Testis (tissue), 3 donors: Measurements from ENCODE around the gene MPDU1. TPM values are rescaled to one million over a fixed set of nuclear protein-coding genes. Genes with fewer than 3 reads are reported as not detected.

Experiments
- DNase-seq: peaks from one replicate; pipeline ENCODE4 v3.0.0-alpha.2; 2019
- H3K27ac ChIP-seq, 2 donors: fragments of 200-600 bp; sonication (generic); one replicate each; pipeline ENCODE4 v1.5.1; 2019
- H3K27me3 ChIP-seq: fragments of 200-600 bp; sonication (generic); one replicate; pipeline ENCODE4 v1.5.1; 2019
- H3K36me3 ChIP-seq: fragments of 200-600 bp; sonication (generic); one replicate; pipeline ENCODE4 v1.5.1; 2017; ENCODE audit warnings: low read depth; ENCODE audit errors: missing control alignments
- H3K4me1 ChIP-seq: fragments of 200-600 bp; sonication (generic); one replicate; pipeline ENCODE4 v1.5.1; 2019
- H3K4me3 ChIP-seq, 2 donors: fragments of 200-600 bp; sonication (generic); one replicate each; pipeline ENCODE4 v1.5.1; 2017 to 2019
- H3K9me3 ChIP-seq: fragments of 200-600 bp; sonication (generic); one replicate; pipeline ENCODE4 v1.5.1; 2017
- POLR2A ChIP-seq: fragments of 450-650 bp; IDR thresholded peaks from one replicate; pipeline ENCODE4 v1.6.1; 2017; ENCODE audit warnings: antibody characterized with exemption, mild to moderate bottlenecking, moderate library complexity
- WGBS, 2 donors: methylation state at CpG; one replicate each; pipeline ENCODE4 v1.1.5; 2018; 5-methylcytosine and 5-hydroxymethylcytosine counted together
- intact Hi-C: fragments of 100-400 bp; cut with DNase I; formaldehyde crosslinking; loops from one replicate; pipeline ENCODE4 v1.15.1; 2023; ENCODE audit warnings: low total_unique reads
- polyA plus RNA-seq: library from polyadenylated mRNA; stranded (reverse); fragments of 350-450 nt; fragmentation: Illumina TruSeq; extraction: RNeasy Lipid Tissue Mini Kit (QIAGEN cat#74804); gene quantifications from one replicate; pipeline ENCODE4 v1.2.3, GENCODE V29; 2014; ENCODE audit warnings: low read depth, low replicate concordance; ENCODE audit not compliant: insufficient read depth
- total RNA-seq, 2 donors: library from RNA; depleted of rRNA; stranded (reverse); fragments of >200 nt; gene quantifications; one replicate each; pipeline ENCODE4 v1.2.3, GENCODE V29; 2016
- TF ChIP-seq, protein P1 (sequence below), 3 experiments: fragments of 450-650 bp in 2 of 3; fragments of 200-600 bp in 1 of 3; sonication (generic) in 1 of 3; IDR thresholded peaks; one replicate each; pipeline ENCODE4 v1.5.1; 2016 to 2019; ENCODE audit warnings: antibody characterized with exemption in 3 of 3, mild to moderate bottlenecking in 2 of 3, moderate library complexity in 1 of 3

MPDU1 gene
- total and polyA plus RNA-seq, 3 donors from 2014 or later: 55.7 to 88.7 (median 60.9) TPM

DNA sequence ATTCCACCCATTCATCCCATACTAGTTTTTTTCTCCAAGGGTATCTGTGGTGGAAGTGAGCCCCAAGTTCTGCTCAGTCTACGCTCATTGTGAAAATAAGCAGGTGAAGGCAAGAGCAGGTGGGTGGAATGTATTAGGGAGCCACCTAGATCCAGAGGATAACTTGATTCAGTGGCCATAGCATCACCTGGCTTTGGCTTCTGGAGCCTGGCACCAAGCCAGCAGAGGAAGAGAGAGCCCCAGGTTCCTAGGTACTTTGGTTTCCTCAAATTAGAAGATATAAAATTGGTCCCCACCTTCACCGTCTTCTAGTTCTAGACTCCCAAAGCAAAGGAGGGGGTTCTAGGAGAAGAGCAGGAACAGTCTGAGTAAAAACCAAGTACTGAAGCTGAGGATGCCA is 27.0 kb downstream of the MPDU1 start:
- intact Hi-C loops: no loop called here
- Histone ChIP-seq H3K27ac (no peak overlapping the region), H3K9me3 (no peaks in the 10 kb centered on the region), H3K36me3 (no peaks in the 10 kb centered on the region), H3K4me3 (no peak overlapping the region), H3K4me1 (peaks cover 23% of the 10 kb centered on the region), H3K27me3 (no peaks in the 10 kb centered on the region)
- 94 to 97% methylated on average over 2 of the region's 2 CpGs for WGBS, 2 donors
- DNase-seq: no peak
- no peak for TF ChIP-seq POLR2A
- TF ChIP-seq, protein P1, sequence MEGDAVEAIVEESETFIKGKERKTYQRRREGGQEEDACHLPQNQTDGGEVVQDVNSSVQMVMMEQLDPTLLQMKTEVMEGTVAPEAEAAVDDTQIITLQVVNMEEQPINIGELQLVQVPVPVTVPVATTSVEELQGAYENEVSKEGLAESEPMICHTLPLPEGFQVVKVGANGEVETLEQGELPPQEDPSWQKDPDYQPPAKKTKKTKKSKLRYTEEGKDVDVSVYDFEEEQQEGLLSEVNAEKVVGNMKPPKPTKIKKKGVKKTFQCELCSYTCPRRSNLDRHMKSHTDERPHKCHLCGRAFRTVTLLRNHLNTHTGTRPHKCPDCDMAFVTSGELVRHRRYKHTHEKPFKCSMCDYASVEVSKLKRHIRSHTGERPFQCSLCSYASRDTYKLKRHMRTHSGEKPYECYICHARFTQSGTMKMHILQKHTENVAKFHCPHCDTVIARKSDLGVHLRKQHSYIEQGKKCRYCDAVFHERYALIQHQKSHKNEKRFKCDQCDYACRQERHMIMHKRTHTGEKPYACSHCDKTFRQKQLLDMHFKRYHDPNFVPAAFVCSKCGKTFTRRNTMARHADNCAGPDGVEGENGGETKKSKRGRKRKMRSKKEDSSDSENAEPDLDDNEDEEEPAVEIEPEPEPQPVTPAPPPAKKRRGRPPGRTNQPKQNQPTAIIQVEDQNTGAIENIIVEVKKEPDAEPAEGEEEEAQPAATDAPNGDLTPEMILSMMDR (IDR thresholded peaks at IDR 0.05): no peak

- TF ChIP-seq, protein P1 (IDR thresholded peaks at IDR 0.05): no peak
- no peak for TF ChIP-seq POLR2A
- H3K4me3 ChIP-seq: no peak overlapping the region
- no peaks in the 10 kb centered on the region for H3K27me3 ChIP-seq
- WGBS, 2 donors: 33 to 52% methylated on average over 3 of the region's 3 CpGs
- DNase-seq: no peak
- H3K27ac ChIP-seq: no peak overlapping the region
- H3K36me3 ChIP-seq: no peaks in the 10 kb centered on the region
- peaks cover 23% of the 10 kb centered on the region for H3K4me1 ChIP-seq
- no peaks in the 10 kb centered on the region for H3K9me3 ChIP-seq
- intact Hi-C loops: no loop called here
Observed at GRCh38 chr17:7611635-7612293, 28.1 kb downstream of the MPDU1 start.

DNA sequence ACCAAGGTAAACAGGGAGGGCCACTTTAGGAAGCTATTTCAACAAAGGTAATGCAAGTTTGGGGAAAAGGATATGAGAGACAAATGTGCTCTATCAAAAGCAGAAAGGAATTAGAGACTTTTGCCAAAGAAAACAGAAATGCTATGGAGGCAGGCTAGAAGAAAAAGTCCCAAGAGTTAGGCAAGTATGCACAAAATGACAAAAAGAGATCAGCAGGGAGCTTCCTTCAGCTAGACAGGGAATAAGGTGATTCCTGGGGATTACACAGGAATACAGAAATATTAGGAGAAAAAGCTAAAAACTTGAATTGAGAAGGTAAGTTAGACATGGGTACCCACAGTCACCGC is 28.6 kb downstream of the MPDU1 start:
- Histone ChIP-seq H3K27me3 (no peaks in the 10 kb centered on the region), H3K4me3 (no peak overlapping the region), H3K36me3 (no peaks in the 10 kb centered on the region), H3K27ac (no peak overlapping the region), H3K9me3 (no peaks in the 10 kb centered on the region), H3K4me1 (peaks cover 23% of the 10 kb centered on the region)
- no peak for DNase-seq
- WGBS, 2 donors: 79 to 84% methylated on average over 1 of the region's 1 CpG
- TF ChIP-seq, protein P1 (IDR thresholded peaks at IDR 0.05): no peak
- no peak for TF ChIP-seq POLR2A
- intact Hi-C loops: no loop called here

DNA sequence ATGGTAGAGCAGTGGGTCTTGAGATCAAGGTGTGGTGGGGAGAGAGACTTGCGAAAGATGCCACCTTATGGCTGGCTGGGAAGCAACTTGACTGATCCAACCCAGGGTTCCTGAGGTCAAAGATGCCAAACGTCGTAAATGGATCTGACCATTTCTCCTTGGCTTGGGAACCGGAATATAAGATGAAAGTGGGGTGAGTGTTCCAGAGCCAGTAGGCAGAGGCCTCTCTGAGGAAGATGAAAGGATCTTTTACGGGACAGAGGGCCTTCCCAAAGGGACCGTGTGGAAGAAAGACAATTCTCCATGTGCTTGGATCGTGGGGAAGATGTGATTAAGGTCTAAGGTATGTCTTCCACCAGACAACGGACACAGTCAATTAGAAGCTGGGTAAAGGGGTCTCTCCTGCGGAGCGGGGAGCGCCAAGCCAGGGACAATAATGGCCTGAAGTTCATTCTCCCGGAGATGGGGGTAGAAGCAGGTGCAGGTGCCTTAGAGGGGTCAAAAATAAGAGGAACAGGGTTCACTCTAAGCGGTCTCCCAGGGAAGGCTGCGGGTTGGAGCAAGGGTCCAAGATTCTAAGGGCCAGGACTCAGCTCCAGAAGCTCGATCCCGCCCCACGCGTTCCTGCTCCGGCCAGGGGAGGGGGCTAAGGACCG is 30.2 kb downstream of the MPDU1 start:
- peak overlapping the region; percentile 81 to 96 for H3K27ac ChIP-seq
- DNase-seq: no peak
- H3K4me3 ChIP-seq: peak overlapping the region; percentile 85 to 87
- no peaks in the 10 kb centered on the region for H3K27me3 ChIP-seq
- intact Hi-C loops: no loop called here
- H3K4me1 ChIP-seq: peaks cover 23% of the 10 kb centered on the region
- no peaks in the 10 kb centered on the region for H3K9me3 ChIP-seq
- TF ChIP-seq POLR2A: no peak
- TF ChIP-seq, protein P1 (IDR thresholded peaks at IDR 0.05): no peak
- 3 to 5% methylated on average over 19 to 20 of the region's 20 CpGs for WGBS, 2 donors
- no peaks in the 10 kb centered on the region for H3K36me3 ChIP-seq
